ENCODE results near the gene MBNL2. TPM values are rescaled to one million over a fixed set of nuclear protein-coding genes. Genes with fewer than 3 reads are reported as not detected.

The MBNL2 gene
- total RNA-seq, 2 experiments from 2014 or later, result 15.8 to 16.1 TPM

- H3K4me3 Mint-ChIP-seq, result no peak overlapping the region
- H3K9me3 Mint-ChIP-seq, result no peaks in the 10 kb centered on the region
- no peaks in the 10 kb centered on the region for H3K4me1 Mint-ChIP-seq (ENCODE audit: low read depth)
- no peak overlapping the region for H3K27ac Mint-ChIP-seq
- POLR2A ChIA-PET, result no interaction called here
- H3K36me3 Mint-ChIP-seq (ENCODE audit: low read depth), result peaks cover 6% of the 10 kb centered on the region
- TF ChIP-seq CTCF (IDR thresholded peaks at IDR 0.05), result no peak
- ATAC-seq (no peak), DNase-seq (no peak)
- CTCF ChIA-PET, result interaction anchor here (1.1 kb wide), 1 partner anchor 270 kb away, joined by 7 read pairs; no protein-coding TSS in a partner anchor
- no peaks in the 10 kb centered on the region for H3K27me3 Mint-ChIP-seq
- intact Hi-C loops (cut with micrococcal nuclease), result no loop called here
These were observed 157.3 kb downstream of the MBNL2 start for GRCh38 chr13:97379386-97379785.

GRCh38 chr13:97380696-97381095 is 158.6 kb downstream of the MBNL2 start:
- peaks cover 6% of the 10 kb centered on the region for H3K36me3 Mint-ChIP-seq (ENCODE audit: low read depth)
- intact Hi-C loops (cut with micrococcal nuclease), result no loop called here
- POLR2A ChIA-PET, result no interaction called here
- no peak overlapping the region for H3K4me3 Mint-ChIP-seq
- H3K27me3 Mint-ChIP-seq, result no peaks in the 10 kb centered on the region
- no peaks in the 10 kb centered on the region for H3K9me3 Mint-ChIP-seq
- peaks cover 6% of the 10 kb centered on the region for H3K4me1 Mint-ChIP-seq (ENCODE audit: low read depth)
- ATAC-seq, result no peak
- DNase-seq, result no peak
- no peak overlapping the region for H3K27ac Mint-ChIP-seq
- TF ChIP-seq CTCF (IDR thresholded peaks at IDR 0.05), result no peak
- CTCF ChIA-PET, result interaction anchor here (1.3 kb wide), 1 partner anchor 21 kb away, joined by 4 read pairs; no protein-coding TSS in a partner anchor

GRCh38 chr13:97381189-97381588 is 159.1 kb downstream of the MBNL2 start:
- TF ChIP-seq CTCF (IDR thresholded peaks at IDR 0.05), result no peak
- intact Hi-C loops (cut with micrococcal nuclease), result no loop called here

GRCh38 chr13:97382276-97382675 is 160.1 kb downstream of the MBNL2 start:
- no peak for TF ChIP-seq CTCF (IDR thresholded peaks at IDR 0.05)
- H3K27ac Mint-ChIP-seq, result no peak overlapping the region
- intact Hi-C loops (cut with micrococcal nuclease), result no loop called here
- DNase-seq (no peak), ATAC-seq (no peak)
- H3K4me3 Mint-ChIP-seq, result no peak overlapping the region
- H3K36me3 Mint-ChIP-seq (ENCODE audit: low read depth), result peaks cover 10% of the 10 kb centered on the region
- H3K9me3 Mint-ChIP-seq, result no peaks in the 10 kb centered on the region
- H3K27me3 Mint-ChIP-seq, result no peaks in the 10 kb centered on the region
- ChIA-PET CTCF (no interaction called here), POLR2A (no interaction called here)
- peaks cover 21% of the 10 kb centered on the region for H3K4me1 Mint-ChIP-seq (ENCODE audit: low read depth)

More at GRCh38 chr13:97381189-97381588, 159.1 kb downstream of the MBNL2 start:
- DNase-seq (no peak), ATAC-seq (no peak)
- CTCF ChIA-PET, result interaction anchor here (1.3 kb wide), 1 partner anchor 22 kb away, joined by 4 read pairs; no protein-coding TSS in a partner anchor
- Mint-ChIP-seq H3K27ac (no peak overlapping the region), H3K9me3 (no peaks in the 10 kb centered on the region), H3K36me3 (ENCODE audit: low read depth) (peaks cover 6% of the 10 kb centered on the region), H3K27me3 (no peaks in the 10 kb centered on the region), H3K4me1 (ENCODE audit: low read depth) (peaks cover 11% of the 10 kb centered on the region), H3K4me3 (no peak overlapping the region)
- POLR2A ChIA-PET, result no interaction called here

GRCh38 chr13:97384371-97384770 is 162.2 kb downstream of the MBNL2 start:
- Mint-ChIP-seq H3K27me3 (no peaks in the 10 kb centered on the region), H3K9me3 (no peaks in the 10 kb centered on the region), H3K27ac (no peak overlapping the region), H3K4me1 (ENCODE audit: low read depth) (peaks cover 28% of the 10 kb centered on the region), H3K4me3 (no peak overlapping the region), H3K36me3 (ENCODE audit: low read depth) (peaks cover 12% of the 10 kb centered on the region)
- ChIA-PET POLR2A (no interaction called here), CTCF (no interaction called here)
- intact Hi-C loops (cut with micrococcal nuclease), result no loop called here
- DNase-seq, result no peak
- no peak for TF ChIP-seq CTCF (IDR thresholded peaks at IDR 0.05)
- no peak for ATAC-seq
